Articular chondrocyte of knee joint (primary cell): Measurements from ENCODE around the gene THNSL1. TPM values are rescaled to one million over a fixed set of nuclear protein-coding genes. Genes with fewer than 3 reads are reported as not detected.

ENCODE experiments used
- total RNA-seq: library from RNA; depleted of rRNA; stranded (reverse); fragments of >200 nt; gene quantifications from 2 replicates; pipeline ENCODE4 v1.2.3, GENCODE V29; 2012

The THNSL1 gene
- 4.2 and 5.7 TPM in 2 replicates for total RNA-seq

GRCh38 chr10:25016376-25017153 lies at the start of gene THNSL1:
TSS of gene THNSL1 (plus strand) at chr10:25016612. CDS start at chr10:25023224, 6,612 bp downstream.

GRCh38 chr10:25015828-25016375 lies 510 bp upstream of the THNSL1 start, which contains the start of gene ENKUR:
TSS of gene ENKUR (minus strand) at chr10:25016158. CDS start at chr10:25015936, 222 bp downstream.

Other genes starting within 250 kb of the THNSL1 start
- gene PRTFDC1, start 64.0 kb upstream of the THNSL1 start, total RNA-seq, result 17.8 and 23.5 TPM in 2 replicates
- gene ENKUR, start 454 bp upstream of the THNSL1 start, total RNA-seq, result 0.76 and 0.78 TPM in 2 replicates
- gene GPR158, start 158.4 kb downstream of the THNSL1 start, total RNA-seq, result 0.11 and 0.13 TPM in 2 replicates